Hepatocyte (in vitro differentiated cells): ENCODE data around the gene CYP27B1.

Experiments used
- CTCF ChIP-seq: fragments of 200-600 bp; sonication (generic); IDR thresholded peaks from 2 replicates; pipeline ENCODE4 v1.5.1; 2016; ENCODE audit warnings: antibody characterized with exemption, mild to moderate bottlenecking; ENCODE audit not compliant: poor library complexity
- EZH2 ChIP-seq: fragments of 200-600 bp; sonication (generic); IDR thresholded peaks from 2 replicates; pipeline ENCODE4 v1.6.1; 2016; ENCODE audit warnings: antibody characterized with exemption, mild to moderate bottlenecking, borderline replicate concordance
- EZH2phosphoT487 ChIP-seq: fragments of 200-600 bp; sonication (generic); IDR thresholded peaks from one replicate; pipeline ENCODE4 v1.6.1; 2018; ENCODE audit warnings: antibody characterized with exemption, mild to moderate bottlenecking, low read depth, moderate library complexity; ENCODE audit not compliant: unreplicated experiment, severe bottlenecking

GRCh38 chr12:57758552-57759359 lies 8.1 kb downstream of the CYP27B1 start:
- no peak for TF ChIP-seq CTCF
- TF ChIP-seq EZH2: no peak
- no peak for TF ChIP-seq EZH2phosphoT487
